ENCODE data around the gene DUSP18. TPM values are rescaled to one million over a fixed set of nuclear protein-coding genes. Genes with fewer than 3 reads are reported as not detected.

DUSP18 gene
- polyA plus RNA-seq, 4 donors = 4.5 to 10.7 (median 6.6) TPM

Other genes with a start within 250 kb of the DUSP18 start
- 10 to 100 TPM in 1 of 4 donors, 1 to 10 TPM in 3; 2.4 to 12.0 (median 8.4) TPM for gene MTFP1, start 242.1 kb downstream of the DUSP18 start, polyA plus RNA-seq (ENCODE audit: insufficient read length in 4 of 4)
- under 1 TPM in 2 of 4 donors, not detected in 2; 0.07 to 0.09 TPM for gene SEC14L3, start 195.9 kb downstream of the DUSP18 start, polyA plus RNA-seq (ENCODE audit: insufficient read length in 4 of 4)
- gene SEC14L4, start 162.2 kb downstream of the DUSP18 start, polyA plus RNA-seq (ENCODE audit: insufficient read length in 4 of 4) = 1 to 10 TPM in 1 of 4 donors, under 1 TPM in 3; 0.44 to 1.1 (median 0.68) TPM
- gene SEC14L6, start 121.1 kb downstream of the DUSP18 start, polyA plus RNA-seq (ENCODE audit: insufficient read length in 4 of 4) = 10 to 100 TPM in 1 of 4 donors, 1 to 10 TPM in 3; 4.2 to 10.0 (median 6.3) TPM
- gene GAL3ST1, start 93.2 kb downstream of the DUSP18 start, polyA plus RNA-seq (ENCODE audit: insufficient read length in 4 of 4) = 10 to 100 TPM in 3 of 4 donors, under 1 TPM in 1; 0.79 to 37.4 (median 23.7) TPM
- 10 to 100 TPM; 47.1 to 69.6 (median 66.9) TPM for gene PES1, start 76.0 kb downstream of the DUSP18 start, polyA plus RNA-seq (ENCODE audit: insufficient read length in 4 of 4)
- 10 to 100 TPM; 25.8 to 62.3 (median 50.4) TPM for gene TCN2, start 60.7 kb downstream of the DUSP18 start, polyA plus RNA-seq (ENCODE audit: insufficient read length in 4 of 4)
- 1 to 10 TPM; 1.3 to 2.1 (median 1.5) TPM for gene SLC35E4, start 32.1 kb downstream of the DUSP18 start, polyA plus RNA-seq (ENCODE audit: insufficient read length in 4 of 4)
- 1 to 10 TPM; 5.8 to 7.9 (median 6.1) TPM for gene OSBP2, start 27.0 kb upstream of the DUSP18 start, polyA plus RNA-seq (ENCODE audit: insufficient read length in 4 of 4)

All from left renal pelvis (tissue), 4 donors.